ENCODE measurements around the gene ZNF17. TPM values are rescaled to one million over a fixed set of nuclear protein-coding genes. Genes with fewer than 3 reads are reported as not detected.

ZNF17 gene
- total RNA-seq, 1 donor from 2014 or later: 10.8 TPM

DNA sequence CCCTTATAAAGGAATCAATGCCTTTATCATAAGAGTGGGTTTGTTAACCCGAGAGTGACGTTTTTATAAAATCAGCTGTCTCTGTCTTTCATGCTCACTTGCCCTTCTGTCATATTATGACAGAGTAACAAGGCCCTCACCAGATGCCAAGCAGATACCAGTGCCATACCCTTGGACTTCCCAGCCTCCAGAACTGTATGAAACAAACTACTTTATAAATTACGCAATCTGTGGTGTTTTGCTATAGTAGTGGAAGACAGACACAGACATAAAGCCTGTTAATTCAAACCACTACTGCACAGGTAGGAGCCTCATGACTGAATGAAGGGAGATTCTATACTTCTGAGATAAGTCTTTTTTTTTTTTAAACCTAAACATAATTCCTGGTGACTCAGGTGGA lies 41.3 kb downstream of the ZNF17 start:
- Mint-ChIP-seq H3K27me3 (ENCODE audit: insufficient read depth, low read depth) (no peaks in the 10 kb centered on the region), H3K9me3 (peaks cover 55% of the 10 kb centered on the region), H3K4me1 (no peaks in the 10 kb centered on the region), H3K4me3 (no peak overlapping the region), H3K27ac (no peak overlapping the region), H3K36me3 (peaks cover 41% of the 10 kb centered on the region)
- TF ChIP-seq EZH2 (IDR thresholded peaks at IDR 0.05) (no peak), EZH2phosphoT487 (IDR thresholded peaks at IDR 0.05) (no peak)
- TF ChIP-seq, protein P1, sequence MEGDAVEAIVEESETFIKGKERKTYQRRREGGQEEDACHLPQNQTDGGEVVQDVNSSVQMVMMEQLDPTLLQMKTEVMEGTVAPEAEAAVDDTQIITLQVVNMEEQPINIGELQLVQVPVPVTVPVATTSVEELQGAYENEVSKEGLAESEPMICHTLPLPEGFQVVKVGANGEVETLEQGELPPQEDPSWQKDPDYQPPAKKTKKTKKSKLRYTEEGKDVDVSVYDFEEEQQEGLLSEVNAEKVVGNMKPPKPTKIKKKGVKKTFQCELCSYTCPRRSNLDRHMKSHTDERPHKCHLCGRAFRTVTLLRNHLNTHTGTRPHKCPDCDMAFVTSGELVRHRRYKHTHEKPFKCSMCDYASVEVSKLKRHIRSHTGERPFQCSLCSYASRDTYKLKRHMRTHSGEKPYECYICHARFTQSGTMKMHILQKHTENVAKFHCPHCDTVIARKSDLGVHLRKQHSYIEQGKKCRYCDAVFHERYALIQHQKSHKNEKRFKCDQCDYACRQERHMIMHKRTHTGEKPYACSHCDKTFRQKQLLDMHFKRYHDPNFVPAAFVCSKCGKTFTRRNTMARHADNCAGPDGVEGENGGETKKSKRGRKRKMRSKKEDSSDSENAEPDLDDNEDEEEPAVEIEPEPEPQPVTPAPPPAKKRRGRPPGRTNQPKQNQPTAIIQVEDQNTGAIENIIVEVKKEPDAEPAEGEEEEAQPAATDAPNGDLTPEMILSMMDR (IDR thresholded peaks at IDR 0.05): no peak
- Histone ChIP-seq H2AFZ (replicated peaks) (no peak overlapping the region), H4K20me1 (ENCODE audit: low read depth) (no peaks in the 10 kb centered on the region), H3K79me2 (ENCODE audit: low read depth) (no peaks in the 10 kb centered on the region), H3K4me3 (no peak overlapping the region), H3K27ac (no peak overlapping the region), H3K36me3 (no peaks in the 10 kb centered on the region), H3K4me1 (no peaks in the 10 kb centered on the region), H3F3A (ENCODE audit: low read depth) (no peaks in the 10 kb centered on the region), H3K4me2 (no peak overlapping the region), H3K27me3 (no peaks in the 10 kb centered on the region), H3K9ac (no peak overlapping the region), H3K9me3 (ENCODE audit: low read depth) (no peaks in the 10 kb centered on the region)
- no peak for DNase-seq (ENCODE audit: low spot score)

DNA sequence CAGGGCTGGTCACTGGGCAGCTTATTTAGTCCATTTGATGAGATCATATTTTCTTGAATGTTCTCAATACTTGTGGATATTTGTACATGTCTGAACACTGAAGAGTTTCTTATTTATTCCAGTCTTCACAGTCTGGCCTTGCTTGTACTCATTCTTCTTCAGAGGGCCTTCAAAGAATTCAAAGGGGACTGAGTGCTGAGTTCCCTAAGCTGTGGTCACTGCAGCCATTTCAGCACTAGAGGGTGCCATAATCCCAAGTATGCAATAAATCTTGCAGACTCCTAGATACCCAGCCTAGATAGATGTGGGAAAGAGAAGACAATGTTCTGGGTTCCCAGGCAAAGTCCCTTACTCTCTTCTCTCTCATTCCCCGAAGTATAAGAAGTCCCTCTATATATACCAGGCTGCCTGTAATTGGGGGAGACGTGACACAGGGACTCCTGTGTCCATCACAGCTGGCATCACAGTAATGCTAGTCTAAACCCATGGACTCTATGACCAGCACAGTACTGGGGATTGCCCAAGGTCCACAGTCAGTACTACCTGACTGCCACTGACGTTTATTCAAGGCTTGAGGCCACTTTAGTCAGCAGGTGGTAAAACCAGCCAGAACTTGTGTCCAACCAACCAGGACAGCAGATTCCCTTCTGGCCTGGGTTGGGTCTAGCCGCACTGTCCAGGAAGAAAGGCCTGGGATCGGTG lies 54.9 kb downstream of the ZNF17 start:
- no peaks in the 10 kb centered on the region for H4K20me1 ChIP-seq (ENCODE audit: low read depth)
- peaks cover 67% of the 10 kb centered on the region for H3K9me3 Mint-ChIP-seq
- H3K9me3 ChIP-seq (ENCODE audit: low read depth): peaks cover 49% of the 10 kb centered on the region
- TF ChIP-seq EZH2phosphoT487 (IDR thresholded peaks at IDR 0.05) (no peak), EZH2 (IDR thresholded peaks at IDR 0.05) (no peak)
- TF ChIP-seq, protein P1 (IDR thresholded peaks at IDR 0.05): peak; percentile 43
- H3K27ac ChIP-seq: no peak overlapping the region
- H3K4me3 Mint-ChIP-seq: no peak overlapping the region
- H3K9ac ChIP-seq: no peak overlapping the region
- no peaks in the 10 kb centered on the region for H3K27me3 Mint-ChIP-seq (ENCODE audit: insufficient read depth, low read depth)
- H3F3A ChIP-seq (ENCODE audit: low read depth): no peaks in the 10 kb centered on the region
- no peak overlapping the region for H3K4me3 ChIP-seq
- H3K4me1 Mint-ChIP-seq: no peaks in the 10 kb centered on the region
- H3K4me1 ChIP-seq: no peaks in the 10 kb centered on the region
- H2AFZ ChIP-seq (replicated peaks): no peak overlapping the region
- H3K36me3 ChIP-seq: peaks cover 19% of the 10 kb centered on the region
- H3K27ac Mint-ChIP-seq: no peak overlapping the region
- H3K27me3 ChIP-seq: no peaks in the 10 kb centered on the region
- H3K79me2 ChIP-seq (ENCODE audit: low read depth): peaks cover 13% of the 10 kb centered on the region
- peaks cover 35% of the 10 kb centered on the region for H3K36me3 Mint-ChIP-seq
- DNase-seq (ENCODE audit: low spot score): peak; percentile 32
- no peak overlapping the region for H3K4me2 ChIP-seq

DNA sequence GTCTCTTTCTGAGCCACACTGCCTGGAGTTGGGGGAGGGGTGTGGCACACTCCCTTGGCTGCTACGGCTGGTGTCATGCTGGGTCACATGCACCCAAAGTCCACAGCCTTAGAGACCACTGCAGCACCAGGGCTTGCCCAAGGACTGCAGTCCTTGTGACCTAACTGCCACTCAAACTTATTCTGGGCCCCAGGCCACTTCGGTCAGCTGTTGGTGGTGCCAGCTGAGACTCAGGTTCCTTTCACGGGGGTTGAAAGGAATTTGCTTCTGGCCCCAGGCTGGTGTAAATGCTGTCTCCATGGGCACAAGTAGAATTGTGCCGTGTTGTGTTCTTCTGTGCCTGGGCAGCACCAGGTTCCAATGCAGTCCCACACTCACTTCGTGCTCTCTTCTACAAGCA lies 55.5 kb downstream of the ZNF17 start:
- H3K4me1 Mint-ChIP-seq: no peaks in the 10 kb centered on the region
- no peak overlapping the region for H3K27ac ChIP-seq
- TF ChIP-seq, protein P1 (IDR thresholded peaks at IDR 0.05): no peak
- TF ChIP-seq EZH2phosphoT487 (IDR thresholded peaks at IDR 0.05): no peak
- TF ChIP-seq EZH2 (IDR thresholded peaks at IDR 0.05): no peak
- H3K27ac Mint-ChIP-seq: no peak overlapping the region
- no peak for DNase-seq (ENCODE audit: low spot score)
- H3K4me1 ChIP-seq: no peaks in the 10 kb centered on the region
- no peaks in the 10 kb centered on the region for H3K27me3 Mint-ChIP-seq (ENCODE audit: insufficient read depth, low read depth)
- H3K36me3 ChIP-seq: peaks cover 23% of the 10 kb centered on the region
- no peaks in the 10 kb centered on the region for H3F3A ChIP-seq (ENCODE audit: low read depth)
- no peak overlapping the region for H3K4me3 Mint-ChIP-seq
- H3K9me3 Mint-ChIP-seq: peaks cover 66% of the 10 kb centered on the region
- peaks cover 35% of the 10 kb centered on the region for H3K36me3 Mint-ChIP-seq
- no peaks in the 10 kb centered on the region for H4K20me1 ChIP-seq (ENCODE audit: low read depth)
- peaks cover 55% of the 10 kb centered on the region for H3K9me3 ChIP-seq (ENCODE audit: low read depth)
- H2AFZ ChIP-seq (replicated peaks): no peak overlapping the region
- no peak overlapping the region for H3K4me3 ChIP-seq
- H3K4me2 ChIP-seq: no peak overlapping the region
- peaks cover 17% of the 10 kb centered on the region for H3K79me2 ChIP-seq (ENCODE audit: low read depth)
- H3K27me3 ChIP-seq: no peaks in the 10 kb centered on the region
- no peak overlapping the region for H3K9ac ChIP-seq

Small RNAs within 50 kb of the gene (small RNA-seq; reads per million reads assigned to genes)
- gene VN1R107P: not detected

Other genes with a start within 250 kb of the ZNF17 start
- not detected in 2 replicates for gene DUXA, start 243.7 kb upstream of the ZNF17 start, total RNA-seq (ENCODE audit: low replicate concordance)
- 26.9 and 36.2 TPM in 2 replicates for gene ZNF264, start 219.7 kb upstream of the ZNF17 start, total RNA-seq (ENCODE audit: low replicate concordance)
- gene AURKC, start 180.1 kb upstream of the ZNF17 start, total RNA-seq (ENCODE audit: low replicate concordance): 3.3 and 8.8 TPM in 2 replicates
- 12.0 and 12.6 TPM in 2 replicates for gene ZNF805, start 170.5 kb upstream of the ZNF17 start, total RNA-seq (ENCODE audit: low replicate concordance)
- 47.5 and 52.7 TPM in 2 replicates for gene ZNF460, start 130.7 kb upstream of the ZNF17 start, total RNA-seq (ENCODE audit: low replicate concordance)
- 9.5 and 11.6 TPM in 2 replicates for gene ZNF543, start 90.7 kb upstream of the ZNF17 start, total RNA-seq (ENCODE audit: low replicate concordance)
- 11.6 and 15.5 TPM in 2 replicates for gene ZNF304, start 59.9 kb upstream of the ZNF17 start, total RNA-seq (ENCODE audit: low replicate concordance)
- 10.7 and 23.4 TPM in 2 replicates for gene TRAPPC2B, start 47.6 kb upstream of the ZNF17 start, total RNA-seq (ENCODE audit: low replicate concordance)
- 2.7 and 2.9 TPM in 2 replicates for gene ZNF547, start 47.6 kb upstream of the ZNF17 start, total RNA-seq (ENCODE audit: low replicate concordance)
- 17.7 and 18.7 TPM in 2 replicates for gene ZNF548, start 21.3 kb upstream of the ZNF17 start, total RNA-seq (ENCODE audit: low replicate concordance)
- gene ZNF749, start 24.2 kb downstream of the ZNF17 start, total RNA-seq (ENCODE audit: low replicate concordance): 11.7 and 13.8 TPM in 2 replicates
- 1.7 and 4.4 TPM in 2 replicates for gene VN1R1, start 46.0 kb downstream of the ZNF17 start, total RNA-seq (ENCODE audit: low replicate concordance)
- 33.3 and 34.5 TPM in 2 replicates for gene ZNF772, start 66.4 kb downstream of the ZNF17 start, total RNA-seq (ENCODE audit: low replicate concordance)
- 25.6 and 30.2 TPM in 2 replicates for gene ZNF419, start 76.6 kb downstream of the ZNF17 start, total RNA-seq (ENCODE audit: low replicate concordance)
- 11.8 and 18.0 TPM in 2 replicates for gene ZNF773, start 88.8 kb downstream of the ZNF17 start, total RNA-seq (ENCODE audit: low replicate concordance)
- 10.6 and 15.6 TPM in 2 replicates for gene ZNF549, start 116.2 kb downstream of the ZNF17 start, total RNA-seq (ENCODE audit: low replicate concordance)
- gene ZNF550, start 148.7 kb downstream of the ZNF17 start, total RNA-seq (ENCODE audit: low replicate concordance): 10.7 and 11.1 TPM in 2 replicates
- 7.9 and 9.0 TPM in 2 replicates for gene ZNF416, start 167.8 kb downstream of the ZNF17 start, total RNA-seq (ENCODE audit: low replicate concordance)
- 35.1 and 56.1 TPM in 2 replicates for gene ZIK1, start 173.0 kb downstream of the ZNF17 start, total RNA-seq (ENCODE audit: low replicate concordance)
- gene ZNF530, start 188.7 kb downstream of the ZNF17 start, total RNA-seq (ENCODE audit: low replicate concordance): 10.5 and 20.4 TPM in 2 replicates
- gene ZNF134, start 203.1 kb downstream of the ZNF17 start, total RNA-seq (ENCODE audit: low replicate concordance): 40.8 and 55.3 TPM in 2 replicates
- 27.0 and 42.1 TPM in 2 replicates for gene ZNF211, start 222.0 kb downstream of the ZNF17 start, total RNA-seq (ENCODE audit: low replicate concordance)